Liver (tissue), 9 donors: ENCODE measurements around the gene BRAT1. TPM values are rescaled to one million over a fixed set of nuclear protein-coding genes. Genes with fewer than 3 reads are reported as not detected.

Source experiments
- DNase-seq: peaks from one replicate; pipeline ENCODE4 v3.0.0-alpha.2; 2017; ENCODE audit warnings: low spot score
- H3K27ac ChIP-seq, 2 donors: one replicate each; pipeline ENCODE4 v1.7.0; 2013; ENCODE audit warnings: inconsistent platforms in 2 of 2, low read length in 2 of 2, control low read depth in 1 of 2, low read depth in 1 of 2, mild to moderate bottlenecking in 1 of 2
- H3K27me3 ChIP-seq, 4 donors: one replicate each; pipeline versions ENCODE4 v1.6.1 to v1.7.0; 2013; ENCODE audit warnings: low read length in 3 of 4, inconsistent platforms in 1 of 4, mild to moderate bottlenecking in 1 of 4, moderate library complexity in 1 of 4; ENCODE audit not compliant: control insufficient read depth in 4 of 4, insufficient read depth in 4 of 4
- H3K36me3 ChIP-seq, 4 donors: one replicate each; pipeline versions ENCODE4 v1.6.1 to v1.7.0; 2013; ENCODE audit warnings: low read length in 3 of 4, mild to moderate bottlenecking in 3 of 4, low read depth in 1 of 4, moderate library complexity in 1 of 4; ENCODE audit not compliant: control insufficient read depth in 4 of 4, insufficient read depth in 3 of 4
- H3K4me1 ChIP-seq, 4 donors: one replicate each; pipeline versions ENCODE4 v1.6.1 to v1.7.0; 2013; ENCODE audit warnings: low read length in 3 of 4, mild to moderate bottlenecking in 3 of 4, moderate library complexity in 1 of 4; ENCODE audit not compliant: control insufficient read depth in 4 of 4, insufficient read depth in 4 of 4
- H3K4me3 ChIP-seq, 3 donors: one replicate each; pipeline versions ENCODE4 v1.6.1 to v1.7.0; 2013; ENCODE audit warnings: low read length in 3 of 3, control low read depth in 1 of 3, low read depth in 1 of 3, mild to moderate bottlenecking in 1 of 3
- H3K9ac ChIP-seq, 2 donors: one replicate each; pipeline ENCODE4 v1.7.0; 2013; ENCODE audit warnings: low read length in 2 of 2, mild to moderate bottlenecking in 2 of 2, moderate library complexity in 2 of 2, control low read depth in 1 of 2, low read depth in 1 of 2
- H3K9me3 ChIP-seq, 4 donors: one replicate each; pipeline versions ENCODE4 v1.6.1 to v1.7.0; 2013; ENCODE audit warnings: low read length in 3 of 4; ENCODE audit not compliant: control insufficient read depth in 4 of 4
- CTCF ChIP-seq: fragments of 150-350 bp; IDR thresholded peaks from 2 replicates; pipeline ENCODE4 v1.5.1; 2017; ENCODE audit warnings: improper control_type of control experiment, low read depth, low read length; ENCODE audit not compliant: missing input control
- FOXA1 ChIP-seq: IDR thresholded peaks from 2 replicates; pipeline ENCODE4 v1.6.1; 2016; ENCODE audit warnings: antibody characterized with exemption
- HNF4A ChIP-seq, 2 donors: conservative IDR thresholded peaks; 2 replicates each; pipeline ENCODE4 v1.6.1; 2016; ENCODE audit warnings: antibody characterized with exemption in 2 of 2, mild to moderate bottlenecking in 2 of 2
- HNF4G ChIP-seq: IDR thresholded peaks from 2 replicates; pipeline ENCODE4 v1.6.1; 2016; ENCODE audit warnings: antibody characterized with exemption
- JUND ChIP-seq, 2 donors: IDR thresholded peaks; 2 replicates each; pipeline ENCODE4 v1.6.1; 2016; ENCODE audit warnings: antibody characterized with exemption in 2 of 2
- MAX ChIP-seq: IDR thresholded peaks from 2 replicates; pipeline ENCODE4 v1.6.1; 2016; ENCODE audit warnings: antibody characterized with exemption
- NR2F2 ChIP-seq: IDR thresholded peaks from 2 replicates; pipeline ENCODE4 v1.6.1; 2016; ENCODE audit warnings: antibody characterized with exemption
- RAD21 ChIP-seq, 2 donors: IDR thresholded peaks; 2 replicates each; pipeline ENCODE4 v1.6.1; 2016; ENCODE audit warnings: antibody characterized with exemption in 2 of 2, mild to moderate bottlenecking in 2 of 2
- REST ChIP-seq: IDR thresholded peaks from 2 replicates; pipeline ENCODE4 v1.6.1; 2016; ENCODE audit warnings: antibody characterized with exemption, mild to moderate bottlenecking
- RXRA ChIP-seq, 2 donors: IDR thresholded peaks; 2 replicates each; pipeline ENCODE4 v1.6.1; 2017 to 2018; ENCODE audit warnings: antibody characterized with exemption in 2 of 2, mild to moderate bottlenecking in 1 of 2
- TAF1 ChIP-seq: conservative IDR thresholded peaks from 2 replicates; pipeline ENCODE4 v1.6.1; 2016; ENCODE audit warnings: antibody characterized with exemption, mild to moderate bottlenecking
- WGBS: extraction: QIAGEN DNeasy Blood & Tissue Kit; methylation state at CpG from one replicate; pipeline ENCODE4 v1.1.7; 2013; 5-methylcytosine and 5-hydroxymethylcytosine counted together
- polyA plus RNA-seq, 2 donors: library from polyadenylated mRNA; stranded (reverse) in 1 of 2; unstranded in 1 of 2; fragments of 200-250 nt in 1 of 2; fragments of >200 nt in 1 of 2; fragmentation: Nextera tagmentation in 1 of 2; extraction: Ambion mirVana in 1 of 2; gene quantifications; one replicate each; pipeline versions ENCODE4 v1.2.1 to v1.2.3, GENCODE V29; 2013 to 2015
- total RNA-seq, 2 donors: library from RNA; depleted of rRNA; stranded (reverse); fragments of >200 nt; gene quantifications; one replicate each; pipeline ENCODE4 v1.2.3, GENCODE V29; 2014
- TF ChIP-seq, protein P1 (sequence below): IDR thresholded peaks from 2 replicates; pipeline ENCODE4 v1.6.1; 2016; ENCODE audit warnings: antibody characterized with exemption
- donor health status: healthy.
- donor health status: healthy.
- donor health status: healthy.
- donor health status: healthy.
- donor health status: healthy.

BRAT1 gene
- total and polyA plus RNA-seq, 4 donors: 10.0 to 20.7 (median 16.7) TPM

DNA sequence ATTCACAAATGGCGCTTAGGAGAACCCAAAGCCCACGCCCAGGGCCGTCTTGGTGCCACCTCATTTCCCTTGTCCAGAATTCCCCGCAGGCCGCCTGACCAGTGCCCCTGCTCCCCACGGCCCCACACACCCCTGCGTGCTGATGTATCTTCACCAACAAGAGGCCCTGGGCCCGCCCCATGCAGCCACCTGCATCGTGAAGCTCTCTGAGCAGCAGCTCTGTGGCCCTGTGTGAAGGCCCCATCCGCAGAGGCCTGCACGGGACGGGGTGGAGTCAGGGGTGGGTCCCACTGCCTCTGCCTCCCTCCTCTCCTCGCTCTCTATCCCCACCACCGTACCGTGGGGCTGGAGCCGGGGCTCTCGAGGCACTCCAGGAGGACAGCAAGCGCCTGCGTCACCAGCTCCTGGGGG lies 14.7 kb downstream of the BRAT1 start:
- Histone ChIP-seq H3K27me3 (no peaks in the 10 kb centered on the region), H3K9me3 (no peaks in the 10 kb centered on the region), H3K27ac (no peak overlapping the region), H3K36me3 (peaks cover 10 to 57% (median 25%) of the 10 kb centered on the region in 4 donors), H3K4me3 (no peak overlapping the region), H3K4me1 (no peaks in the 10 kb centered on the region), H3K9ac (no peak overlapping the region)
- WGBS: 95% methylated on average over 19 of the region's 19 CpGs
- TF ChIP-seq CTCF: no peak
- no peak for TF ChIP-seq NR2F2
- TF ChIP-seq MAX: no peak
- TF ChIP-seq HNF4G: no peak
- TF ChIP-seq RXRA (IDR thresholded peaks at IDR 0.05): no peak
- no peak for DNase-seq

- Histone ChIP-seq H3K36me3 (peaks cover 10 to 55% (median 25%) of the 10 kb centered on the region in 4 donors), H3K9me3 (no peaks in the 10 kb centered on the region)
- no peak for DNase-seq
Observed at GRCh38 chr7:2540133-2540532, 15.2 kb downstream of the BRAT1 start.

More at GRCh38 chr7:2540133-2540532, 15.2 kb downstream of the BRAT1 start:
- Histone ChIP-seq H3K4me1 (no peaks in the 10 kb centered on the region), H3K9ac (no peak overlapping the region), H3K4me3 (no peak overlapping the region), H3K27me3 (no peaks in the 10 kb centered on the region), H3K27ac (no peak overlapping the region)
- WGBS: 98% methylated on average over 7 of the region's 7 CpGs
- TF ChIP-seq REST (no peak), HNF4A (conservative IDR thresholded peaks at IDR 0.05) (no peak), RXRA (IDR thresholded peaks at IDR 0.05) (no peak), FOXA1 (no peak), JUND (IDR thresholded peaks at IDR 0.05) (no peak), NR2F2 (no peak), RAD21 (IDR thresholded peaks at IDR 0.05) (no peak), HNF4G (no peak), CTCF (no peak), MAX (no peak), TAF1 (no peak)
- TF ChIP-seq, protein P1, sequence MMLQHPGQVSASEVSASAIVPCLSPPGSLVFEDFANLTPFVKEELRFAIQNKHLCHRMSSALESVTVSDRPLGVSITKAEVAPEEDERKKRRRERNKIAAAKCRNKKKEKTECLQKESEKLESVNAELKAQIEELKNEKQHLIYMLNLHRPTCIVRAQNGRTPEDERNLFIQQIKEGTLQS: no peak
